ENCODE results near the gene CMSS1. TPM values are rescaled to one million over a fixed set of nuclear protein-coding genes. Genes with fewer than 3 reads are reported as not detected.

CMSS1 gene
- total and polyA plus RNA-seq, 3 donors from 2014 or later: 24.6 to 47.9 (median 24.9) TPM

- no peak for TF ChIP-seq POLR2A (IDR thresholded peaks at IDR 0.05)
- TF ChIP-seq, protein P1, sequence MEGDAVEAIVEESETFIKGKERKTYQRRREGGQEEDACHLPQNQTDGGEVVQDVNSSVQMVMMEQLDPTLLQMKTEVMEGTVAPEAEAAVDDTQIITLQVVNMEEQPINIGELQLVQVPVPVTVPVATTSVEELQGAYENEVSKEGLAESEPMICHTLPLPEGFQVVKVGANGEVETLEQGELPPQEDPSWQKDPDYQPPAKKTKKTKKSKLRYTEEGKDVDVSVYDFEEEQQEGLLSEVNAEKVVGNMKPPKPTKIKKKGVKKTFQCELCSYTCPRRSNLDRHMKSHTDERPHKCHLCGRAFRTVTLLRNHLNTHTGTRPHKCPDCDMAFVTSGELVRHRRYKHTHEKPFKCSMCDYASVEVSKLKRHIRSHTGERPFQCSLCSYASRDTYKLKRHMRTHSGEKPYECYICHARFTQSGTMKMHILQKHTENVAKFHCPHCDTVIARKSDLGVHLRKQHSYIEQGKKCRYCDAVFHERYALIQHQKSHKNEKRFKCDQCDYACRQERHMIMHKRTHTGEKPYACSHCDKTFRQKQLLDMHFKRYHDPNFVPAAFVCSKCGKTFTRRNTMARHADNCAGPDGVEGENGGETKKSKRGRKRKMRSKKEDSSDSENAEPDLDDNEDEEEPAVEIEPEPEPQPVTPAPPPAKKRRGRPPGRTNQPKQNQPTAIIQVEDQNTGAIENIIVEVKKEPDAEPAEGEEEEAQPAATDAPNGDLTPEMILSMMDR (IDR thresholded peaks at IDR 0.05): no peak
- no peaks in the 10 kb centered on the region for H3K27me3 ChIP-seq
- intact Hi-C loops (cut with DNase I; ENCODE audit: low total_unique reads): no loop called here
- no peaks in the 10 kb centered on the region for H3K4me1 ChIP-seq
- H3K9me3 ChIP-seq: no peaks in the 10 kb centered on the region
- no peaks in the 10 kb centered on the region for H3K36me3 ChIP-seq (ENCODE audit: low read depth, missing control alignments)
- DNase-seq: no peak
- H3K4me3 ChIP-seq: no peak overlapping the region
- no peak overlapping the region for H3K27ac ChIP-seq
Measured at GRCh38 chr3:99953596-99953995, 135.9 kb downstream of the CMSS1 start.

DNA sequence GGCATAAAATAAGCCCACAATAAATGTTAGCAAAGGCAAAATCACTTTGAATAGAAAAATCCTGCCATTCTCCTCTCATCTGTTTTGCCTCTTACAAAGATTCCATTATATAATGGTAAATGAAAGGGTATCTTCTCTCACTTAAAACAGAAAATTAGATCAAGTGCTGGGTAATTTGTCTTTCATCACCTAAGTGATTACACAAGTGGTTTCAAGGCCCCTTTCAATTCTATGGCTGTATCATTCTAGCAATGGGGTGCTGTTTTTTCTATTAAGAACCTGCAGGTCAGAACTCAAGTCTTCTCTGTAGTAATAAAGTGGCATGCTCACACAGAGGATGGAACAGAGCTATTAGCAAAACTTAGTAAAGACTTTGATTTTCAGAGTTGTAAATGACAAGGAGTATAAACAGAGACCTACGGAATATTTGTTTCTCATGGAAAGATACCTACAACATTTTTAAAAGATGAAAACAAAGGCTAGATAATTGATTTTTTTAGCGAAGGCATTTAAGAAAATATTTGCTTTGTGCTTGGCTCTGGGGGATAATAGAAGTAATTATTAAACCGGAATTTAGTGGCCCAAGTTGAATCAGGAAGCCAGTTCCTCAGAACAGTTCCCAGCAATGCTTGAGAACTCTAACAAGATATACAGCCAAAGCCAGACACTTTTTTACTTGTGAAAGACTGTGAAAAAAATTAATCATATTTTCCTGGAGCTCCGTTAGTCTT is 137.4 kb downstream of the CMSS1 start:
- no peak for DNase-seq
- 64 to 69% methylated on average over 4 of the region's 4 CpGs for WGBS, 2 donors

DNA sequence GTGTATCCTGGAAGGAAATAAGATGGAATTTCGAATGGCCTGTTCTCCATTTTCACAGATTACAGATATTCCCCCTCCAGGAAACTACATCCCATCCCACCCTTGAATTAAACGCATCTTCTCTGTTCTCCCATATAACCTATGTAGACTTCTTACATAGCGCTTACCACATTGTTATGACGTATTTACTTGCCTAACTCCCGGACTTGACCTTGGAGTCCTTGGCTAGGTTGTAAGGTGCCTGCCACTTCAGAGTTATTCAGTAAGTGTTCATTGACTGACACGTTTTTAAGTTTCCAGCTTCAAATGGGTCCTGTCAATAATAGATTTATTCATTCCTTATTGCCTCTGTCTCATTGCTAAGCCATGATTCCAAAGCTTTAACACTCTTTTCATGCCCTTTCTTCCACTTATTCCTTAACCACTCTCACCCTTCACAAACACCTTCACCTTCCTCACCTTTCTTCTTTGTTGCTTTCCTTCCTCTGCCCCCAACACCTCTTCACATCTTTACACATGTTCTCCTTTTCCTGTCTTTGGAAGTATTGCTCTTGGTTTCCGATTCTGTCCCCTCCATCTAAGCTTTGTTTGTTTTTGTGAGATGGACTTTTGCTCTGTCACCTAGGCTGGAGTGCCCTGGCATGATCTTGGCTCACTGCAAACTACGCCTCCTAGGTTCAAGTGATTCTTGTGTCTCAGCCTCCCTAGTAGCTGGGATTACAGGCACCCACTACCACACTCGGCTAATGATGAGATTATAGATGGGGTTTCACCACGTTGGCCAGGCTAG is 138.3 kb downstream of the CMSS1 start:
- H3K27me3 ChIP-seq: no peaks in the 10 kb centered on the region
- intact Hi-C loops (cut with DNase I; ENCODE audit: low total_unique reads): no loop called here
- no peak overlapping the region for H3K27ac ChIP-seq
- no peak for DNase-seq
- TF ChIP-seq, protein P1 (IDR thresholded peaks at IDR 0.05): no peak
- no peak for TF ChIP-seq POLR2A (IDR thresholded peaks at IDR 0.05)
- H3K4me3 ChIP-seq: no peak overlapping the region
- H3K9me3 ChIP-seq: no peaks in the 10 kb centered on the region
- no peaks in the 10 kb centered on the region for H3K4me1 ChIP-seq
- 93 to 94% methylated on average over 10 of the region's 10 CpGs for WGBS, 2 donors
- no peaks in the 10 kb centered on the region for H3K36me3 ChIP-seq (ENCODE audit: low read depth, missing control alignments)

More for the DNA sequence above, 137.4 kb downstream of the CMSS1 start:
- Histone ChIP-seq H3K27me3 (no peaks in the 10 kb centered on the region), H3K27ac (no peak overlapping the region), H3K4me3 (no peak overlapping the region), H3K9me3 (no peaks in the 10 kb centered on the region), H3K36me3 (ENCODE audit: low read depth, missing control alignments) (no peaks in the 10 kb centered on the region), H3K4me1 (no peaks in the 10 kb centered on the region)
- TF ChIP-seq, protein P1 (IDR thresholded peaks at IDR 0.05): no peak
- TF ChIP-seq POLR2A (IDR thresholded peaks at IDR 0.05): no peak
- intact Hi-C loops (cut with DNase I; ENCODE audit: low total_unique reads): no loop called here

- Histone ChIP-seq H3K27ac (no peak overlapping the region), H3K4me1 (no peaks in the 10 kb centered on the region), H3K9me3 (no peaks in the 10 kb centered on the region), H3K36me3 (ENCODE audit: low read depth, missing control alignments) (no peaks in the 10 kb centered on the region), H3K4me3 (no peak overlapping the region), H3K27me3 (no peaks in the 10 kb centered on the region)
- intact Hi-C loops (cut with DNase I; ENCODE audit: low total_unique reads): no loop called here
- TF ChIP-seq, protein P1 (IDR thresholded peaks at IDR 0.05): no peak
- no peak for TF ChIP-seq POLR2A (IDR thresholded peaks at IDR 0.05)
- WGBS, 2 donors: 69% methylated on average over 4 of the region's 4 CpGs
- no peak for DNase-seq
Measured at GRCh38 chr3:99957151-99957796, 139.6 kb downstream of the CMSS1 start.
